ENCODE data around the gene ULK4.
"Not testable (repeated sequence)": the region's sequence is repeated elsewhere in the genome, so short reads cannot be mapped to it uniquely, and the experiment has no call there.

Gene ULK4

GRCh38 chr3:41419809-41420208 lies 542.1 kb downstream of the ULK4 start:
- DNase-seq, result no peak

DNA sequence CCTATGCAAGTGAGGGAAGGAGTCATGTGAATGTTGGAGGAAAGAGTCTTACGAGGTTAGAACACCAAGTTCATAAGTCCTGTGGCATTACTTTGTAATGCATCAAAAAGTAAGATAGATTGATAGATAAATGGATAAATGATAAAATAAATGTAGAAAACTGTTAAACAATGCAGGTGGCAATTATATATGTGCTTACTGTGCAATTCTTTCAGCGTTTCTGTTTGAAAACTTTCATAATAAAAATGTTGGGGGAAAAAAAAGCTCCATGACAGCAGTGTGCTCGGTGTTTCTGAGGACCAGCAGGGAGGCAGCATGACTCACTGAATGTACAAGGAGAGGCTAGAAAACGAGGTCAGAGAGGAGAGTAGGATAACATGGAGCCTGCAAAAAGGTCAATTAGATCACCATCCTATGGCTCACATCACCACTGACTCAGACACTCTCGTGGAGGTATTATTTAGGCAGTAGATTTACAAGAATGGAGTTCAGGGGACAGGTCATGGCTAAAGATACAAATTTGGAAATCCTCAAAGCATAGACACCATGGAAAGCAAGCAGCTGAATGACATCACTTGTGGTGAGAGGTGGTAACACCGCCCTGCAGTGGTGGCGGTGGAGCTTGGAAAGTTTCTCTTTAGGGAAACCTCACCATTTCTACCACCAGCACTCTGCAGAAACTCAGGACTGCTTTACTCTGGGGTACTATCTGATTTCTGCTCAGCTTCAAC lies 542.8 kb downstream of the ULK4 start:
- DNase-seq, result no peak

- no peak for DNase-seq
Measured at GRCh38 chr3:41417574-41417973, 544.3 kb downstream of the ULK4 start.

DNA sequence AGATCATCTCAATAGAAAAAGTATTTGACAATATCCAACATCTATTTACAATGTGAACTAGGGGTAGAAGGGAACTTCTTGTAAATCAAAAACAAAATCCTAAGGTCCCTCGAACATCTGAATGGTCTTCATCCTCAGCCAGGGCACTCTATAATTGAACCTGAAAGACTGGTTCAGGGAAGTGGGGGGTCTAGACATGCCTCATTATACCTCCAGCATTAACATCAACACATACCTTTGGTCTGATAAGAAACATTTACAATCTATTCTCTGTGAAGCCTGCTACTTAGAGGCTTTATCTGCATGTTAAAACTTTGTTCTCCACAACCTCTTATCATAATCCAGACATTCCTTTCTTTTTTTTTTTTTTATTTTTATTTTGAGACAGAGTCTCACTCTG lies 550.8 kb downstream of the ULK4 start:
- DNase-seq, result no peak

DNA sequence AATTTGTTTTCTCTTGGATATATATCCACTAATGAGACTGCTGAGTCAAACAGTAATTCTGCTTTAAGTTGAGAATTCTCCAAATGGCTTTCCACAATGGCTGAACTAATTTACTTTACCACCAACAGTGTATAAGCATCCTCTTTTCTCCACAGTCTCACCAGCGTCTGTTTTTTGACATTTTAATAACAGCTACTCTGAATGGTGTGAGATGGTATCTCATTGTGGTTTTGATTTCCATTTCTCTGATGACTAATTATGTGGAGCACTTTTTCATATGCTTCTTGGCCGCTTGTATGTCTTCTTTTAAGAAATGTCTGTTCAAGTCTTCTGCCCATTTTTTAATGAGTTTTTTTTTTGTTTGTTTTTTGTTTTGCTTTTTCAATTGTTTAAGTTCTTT lies 556.4 kb downstream of the ULK4 start:
- no peak for DNase-seq

GRCh38 chr3:41404582-41404981 lies 557.3 kb downstream of the ULK4 start:
- DNase-seq, result no peak

GRCh38 chr3:41394896-41395295 lies 567.0 kb downstream of the ULK4 start:
- DNase-seq, result no peak

GRCh38 chr3:41370765-41371535 lies 591.0 kb downstream of the ULK4 start:
- DNase-seq, result not testable (repeated sequence)

DNA sequence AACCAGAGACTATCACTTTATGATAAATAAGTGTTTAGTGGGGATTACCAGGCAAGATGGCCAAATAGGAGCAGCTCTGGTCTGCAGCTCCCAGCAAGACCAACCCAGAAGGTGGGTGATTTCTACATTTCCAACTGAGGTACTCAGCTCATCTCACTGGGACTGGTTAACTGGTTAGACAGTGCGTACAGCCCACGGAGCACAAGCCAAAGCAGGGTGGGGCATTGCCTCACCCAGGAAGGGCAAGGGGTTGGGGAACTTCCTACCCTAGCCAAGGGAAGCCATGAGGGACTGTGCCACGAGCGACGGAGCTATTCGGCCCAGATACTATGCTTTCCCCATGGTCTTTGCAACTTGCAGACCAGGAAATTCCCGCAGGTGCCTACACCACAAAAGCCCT lies 591.6 kb downstream of the ULK4 start:
- DNase-seq, result no peak

DNA sequence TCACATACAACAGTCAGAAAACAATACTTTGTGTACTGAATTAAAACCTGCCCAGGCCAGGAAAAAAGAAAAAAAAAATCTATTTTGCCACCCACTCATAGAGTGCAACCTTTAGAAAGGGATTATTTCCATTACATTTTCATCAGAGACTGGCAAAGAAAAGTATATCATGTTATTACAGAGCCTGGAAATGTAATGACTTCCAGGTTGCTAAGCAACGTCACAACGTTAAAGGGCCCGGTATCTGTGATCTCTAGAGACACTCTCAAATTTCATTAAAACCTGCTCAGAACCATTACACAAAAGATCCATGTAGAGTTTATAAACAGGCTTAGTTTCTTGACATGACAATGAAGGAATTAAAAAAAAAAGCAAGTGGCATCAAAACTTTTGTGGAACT lies 592.1 kb downstream of the ULK4 start:
- no peak for DNase-seq

GRCh38 chr3:41365973-41366372 lies 595.9 kb downstream of the ULK4 start:
- no peak for DNase-seq

DNA sequence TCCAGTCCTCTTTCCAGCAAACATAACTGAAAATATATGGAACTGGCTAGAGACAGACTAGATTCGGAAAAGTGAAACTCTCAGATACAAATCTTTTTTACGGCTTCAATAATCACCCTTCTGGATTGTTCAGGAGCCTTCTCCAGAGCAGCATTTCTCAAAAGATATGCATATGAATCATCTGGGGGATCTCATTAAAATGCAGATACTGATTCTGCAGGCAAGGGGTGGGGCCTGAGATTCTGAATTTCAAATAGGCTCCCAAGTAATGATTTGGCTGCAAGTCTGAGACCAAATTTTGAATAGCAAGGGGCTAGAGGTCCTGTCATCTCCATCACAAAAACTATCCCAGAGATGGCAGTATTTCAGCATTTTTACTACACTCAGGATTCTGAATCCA lies 597.2 kb downstream of the ULK4 start:
- DNase-seq, result no peak

- no peak for DNase-seq
Measured at GRCh38 chr3:41363830-41364523, 597.9 kb downstream of the ULK4 start.

- DNase-seq, result no peak
Measured at GRCh38 chr3:41362638-41363559, 599.0 kb downstream of the ULK4 start.

GRCh38 chr3:41357271-41357670 lies 604.6 kb downstream of the ULK4 start:
- DNase-seq, result no peak

DNA sequence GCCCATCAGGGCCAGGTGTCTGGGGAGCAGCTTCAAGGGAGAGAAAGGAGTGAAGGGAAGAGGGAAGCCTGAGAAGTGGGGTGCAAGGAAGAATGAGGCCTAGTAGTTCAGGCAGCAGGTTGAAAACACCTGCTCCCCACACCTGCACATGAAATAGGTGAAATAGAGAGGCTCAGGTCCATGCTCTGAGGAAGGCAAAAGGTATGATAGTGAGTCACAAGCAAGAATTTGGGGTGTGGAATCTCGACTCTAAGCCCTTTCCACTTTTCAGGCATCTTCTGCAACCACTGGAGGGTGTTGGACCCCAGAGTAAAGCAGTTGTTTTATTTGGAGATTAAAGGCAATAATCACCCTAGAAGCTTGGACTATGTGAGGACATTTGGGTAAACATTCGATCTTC lies 605.1 kb downstream of the ULK4 start:
- DNase-seq, result no peak

- no peak for DNase-seq
Measured at GRCh38 chr3:41352510-41352909, 609.4 kb downstream of the ULK4 start.

DNA sequence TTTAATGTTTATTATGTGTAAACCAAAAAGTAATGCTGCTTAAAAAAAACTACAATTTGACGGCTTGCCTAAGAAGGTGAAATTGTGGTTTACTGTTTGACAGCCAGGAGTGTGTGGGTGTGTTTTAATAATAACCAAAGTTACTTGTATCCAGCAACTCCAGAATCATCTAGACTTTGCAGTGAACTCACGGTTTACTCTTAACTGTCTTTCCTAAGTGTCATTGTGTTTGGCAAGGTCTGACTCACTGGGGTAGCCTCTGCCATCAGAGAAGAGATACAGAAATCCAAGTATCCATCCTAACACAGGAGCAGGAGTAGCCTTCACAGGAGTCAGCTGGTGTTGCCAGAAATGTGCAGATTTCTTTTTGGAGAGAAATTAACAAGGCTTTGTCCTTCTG lies 611.5 kb downstream of the ULK4 start:
- DNase-seq, result no peak

DNA sequence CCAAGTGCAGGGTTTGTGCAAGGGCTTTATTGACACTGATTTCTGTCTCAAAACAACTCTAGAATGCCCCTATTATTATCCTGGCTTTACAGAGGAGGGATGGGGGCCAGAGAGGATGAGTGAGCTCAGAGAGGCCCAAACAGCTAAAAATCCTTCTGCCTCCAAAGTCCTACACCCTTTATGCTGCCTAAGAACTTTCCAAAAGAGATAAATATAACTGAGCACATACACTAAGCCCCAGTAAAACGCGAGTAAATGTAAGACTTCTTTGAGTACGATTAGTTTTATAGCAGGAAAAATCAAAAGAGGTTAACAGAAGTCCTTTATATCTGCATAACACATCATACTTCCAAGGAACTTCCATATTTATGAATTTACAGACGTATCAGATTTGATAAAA lies 613.5 kb downstream of the ULK4 start:
- no peak for DNase-seq

- no peak for DNase-seq
Measured at GRCh38 chr3:41346698-41347270, 615.1 kb downstream of the ULK4 start.

GRCh38 chr3:41345788-41346187 lies 616.1 kb downstream of the ULK4 start:
- no peak for DNase-seq

- no peak for DNase-seq
Measured at GRCh38 chr3:41339758-41340157, 622.1 kb downstream of the ULK4 start.

DNA sequence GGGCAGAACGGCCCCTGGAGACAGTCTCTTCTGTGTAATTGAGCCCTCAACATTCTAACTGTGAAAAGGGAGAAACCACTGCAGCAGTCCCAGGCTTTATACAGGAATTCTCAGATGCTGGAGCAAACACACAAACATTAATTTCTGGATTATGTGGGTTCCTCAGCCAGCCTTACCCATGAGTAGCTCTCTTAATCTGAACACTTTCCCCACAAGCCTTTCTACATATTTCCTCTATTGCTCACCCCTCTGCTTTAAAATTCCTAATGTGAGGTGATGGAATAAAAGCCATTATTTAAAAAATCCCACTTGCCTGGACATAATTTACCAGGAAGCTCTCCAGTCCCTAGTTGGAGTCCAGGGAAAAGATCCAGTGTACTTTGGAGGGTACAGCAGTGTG lies 623.6 kb downstream of the ULK4 start:
- no peak for DNase-seq
